Cardiac atrium fibroblast (primary cell): ENCODE results near the gene CHAC2. TPM values are rescaled to one million over a fixed set of nuclear protein-coding genes. Genes with fewer than 3 reads are reported as not detected.

Experiments
- total RNA-seq: library from RNA; depleted of rRNA; stranded (reverse); fragments of >200 nt; gene quantifications from 2 replicates; pipeline ENCODE4 v1.2.3, GENCODE V29; 2015

Gene CHAC2
- total RNA-seq, result 2.5 and 5.3 TPM in 2 replicates

GRCh38 chr2:53767405-53768241, at the start of gene CHAC2:
Gene CHAC2, plus strand, starts transcription at chr2:53767804. Its CDS starts 83 bp downstream, at chr2:53767887.

GRCh38 chr2:53786705-53787613, 19.4 kb downstream of the CHAC2 start, which contains the start of the genes ASB3 and ERLEC1:
Gene ASB3, minus strand, starts transcription at chr2:53786953. Its CDS starts 21,381 bp downstream, at chr2:53765572.
Gene ERLEC1, plus strand, starts transcription at chr2:53787044. Its CDS starts 167 bp downstream, at chr2:53787211.

Other genes with a start within 250 kb of the CHAC2 start
- 10.4 and 14.3 TPM in 2 replicates for gene ASB3, start 19.1 kb downstream of the CHAC2 start, total RNA-seq
- gene ERLEC1, start 19.2 kb downstream of the CHAC2 start, total RNA-seq, result 73.1 and 98.2 TPM in 2 replicates
- gene GPR75, start 92.2 kb downstream of the CHAC2 start, total RNA-seq, result 0.81 TPM in 1 of 2 replicates, not detected in the other
- 14.8 and 30.3 TPM in 2 replicates for gene PSME4, start 203.2 kb downstream of the CHAC2 start, total RNA-seq